Body of pancreas (tissue), 4 donors: ENCODE data around the gene TRMT61A. TPM values are rescaled to one million over a fixed set of nuclear protein-coding genes. Genes with fewer than 3 reads are reported as not detected.

Source experiments
- ATAC-seq: fragments of 150-250 bp; one replicate; pipeline ENCODE4 v1.9.1; 2016
- DNase-seq, 4 donors: peaks; one replicate each; pipeline ENCODE4 v3.0.0-alpha.2; 2019
- H3K27ac ChIP-seq, 4 donors: fragments of 200-600 bp; sonication (generic); 1 replicate in 3 of 4; 2 replicates in 1 of 4; pipeline versions ENCODE4 v1.5.1 to v1.6.1; 2016 to 2019; ENCODE audit warnings: mild to moderate bottlenecking in 1 of 4, mixed read lengths in 1 of 4, moderate library complexity in 1 of 4
- H3K27me3 ChIP-seq, 2 donors: fragments of 200-600 bp; sonication (generic); one replicate each; pipeline ENCODE4 v1.6.0; 2016; ENCODE audit warnings: mild to moderate bottlenecking in 1 of 2
- H3K36me3 ChIP-seq, 2 donors: fragments of 200-600 bp; sonication (generic); replicated peaks in 1 of 2; 2 replicates each; pipeline ENCODE4 v1.5.1; 2016; ENCODE audit warnings: low read depth in 2 of 2; ENCODE audit not compliant: insufficient read depth in 1 of 2
- H3K4me1 ChIP-seq: fragments of 200-600 bp; sonication (generic); one replicate; pipeline ENCODE4 v1.6.0; 2016
- H3K4me3 ChIP-seq, 2 donors: fragments of 200-600 bp; sonication (generic); 1 replicate in 1 of 2; 2 replicates in 1 of 2; pipeline ENCODE4 v1.5.1; 2016 to 2019
- H3K9me3 ChIP-seq, 3 donors: fragments of 200-600 bp; sonication (generic); 1 replicate in 2 of 3; 2 replicates in 1 of 3; pipeline ENCODE4 v1.5.1; 2016
- POLR2A ChIP-seq, 3 donors: fragments of 450-650 bp; IDR thresholded peaks; one replicate each; pipeline ENCODE4 v1.6.1; 2016; ENCODE audit warnings: antibody characterized with exemption in 3 of 3, mild to moderate bottlenecking in 2 of 3
- WGBS, 2 donors: methylation state at CpG; one replicate each; pipeline ENCODE4 v1.1.5; 2017; 5-methylcytosine and 5-hydroxymethylcytosine counted together
- intact Hi-C: fragments of 100-400 bp; cut with DNase I; formaldehyde crosslinking; loops from one replicate; pipeline ENCODE4 v1.15.1; 2023
- total RNA-seq, 2 donors: library from RNA; depleted of rRNA; stranded (reverse); fragments of >200 nt; gene quantifications; one replicate each; pipeline ENCODE4 v1.1.0, GENCODE V29; 2016
- TF ChIP-seq, protein P1 (sequence below), 7 experiments: fragments of 450-650 bp in 4 of 7; fragments of 200-600 bp in 3 of 7; sonication (generic) in 3 of 7; IDR thresholded peaks; one replicate each; pipeline ENCODE4 v1.5.1; 2016 to 2019; ENCODE audit warnings: antibody characterized with exemption in 7 of 7

The TRMT61A gene
- total RNA-seq, 2 donors from 2014 or later: 7.9 to 10.4 TPM

DNA sequence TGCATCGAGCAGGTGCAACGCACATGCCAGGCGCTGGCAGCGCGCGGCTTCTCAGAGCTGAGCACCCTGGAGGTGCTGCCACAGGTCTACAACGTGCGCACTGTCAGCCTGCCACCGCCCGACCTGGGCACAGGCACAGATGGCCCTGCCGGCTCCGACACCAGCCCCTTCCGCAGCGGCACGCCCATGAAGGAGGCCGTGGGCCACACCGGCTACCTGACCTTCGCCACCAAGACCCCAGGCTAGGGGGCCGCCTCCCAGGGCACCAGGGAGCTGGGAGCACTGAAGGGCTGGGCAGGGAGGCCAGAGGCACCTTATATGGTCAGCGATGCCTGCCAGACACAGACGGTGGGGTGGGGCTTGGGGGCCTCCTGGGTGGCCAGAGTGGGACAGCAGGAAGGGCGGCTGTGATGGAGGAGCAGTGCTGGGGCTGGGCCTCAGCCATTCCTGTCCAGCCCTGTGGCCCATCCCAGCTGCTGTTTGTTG, 5.6 kb downstream of the TRMT61A start:
- Histone ChIP-seq H3K27ac (no peak overlapping the region), H3K27me3 (no peaks in the 10 kb centered on the region), H3K4me3 (no peak overlapping the region), H3K9me3 (no peaks in the 10 kb centered on the region), H3K4me1 (peaks cover 33% of the 10 kb centered on the region), H3K36me3 (peaks cover 0 to 3% of the 10 kb centered on the region in 2 donors)
- no peak for ATAC-seq
- DNase-seq: no peak
- no peak for TF ChIP-seq POLR2A (IDR thresholded peaks at IDR 0.05)
- TF ChIP-seq, protein P1, sequence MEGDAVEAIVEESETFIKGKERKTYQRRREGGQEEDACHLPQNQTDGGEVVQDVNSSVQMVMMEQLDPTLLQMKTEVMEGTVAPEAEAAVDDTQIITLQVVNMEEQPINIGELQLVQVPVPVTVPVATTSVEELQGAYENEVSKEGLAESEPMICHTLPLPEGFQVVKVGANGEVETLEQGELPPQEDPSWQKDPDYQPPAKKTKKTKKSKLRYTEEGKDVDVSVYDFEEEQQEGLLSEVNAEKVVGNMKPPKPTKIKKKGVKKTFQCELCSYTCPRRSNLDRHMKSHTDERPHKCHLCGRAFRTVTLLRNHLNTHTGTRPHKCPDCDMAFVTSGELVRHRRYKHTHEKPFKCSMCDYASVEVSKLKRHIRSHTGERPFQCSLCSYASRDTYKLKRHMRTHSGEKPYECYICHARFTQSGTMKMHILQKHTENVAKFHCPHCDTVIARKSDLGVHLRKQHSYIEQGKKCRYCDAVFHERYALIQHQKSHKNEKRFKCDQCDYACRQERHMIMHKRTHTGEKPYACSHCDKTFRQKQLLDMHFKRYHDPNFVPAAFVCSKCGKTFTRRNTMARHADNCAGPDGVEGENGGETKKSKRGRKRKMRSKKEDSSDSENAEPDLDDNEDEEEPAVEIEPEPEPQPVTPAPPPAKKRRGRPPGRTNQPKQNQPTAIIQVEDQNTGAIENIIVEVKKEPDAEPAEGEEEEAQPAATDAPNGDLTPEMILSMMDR (IDR thresholded peaks at IDR 0.05): no peak
- intact Hi-C loops: no loop called here
- 83 to 91% methylated on average over 12 to 14 of the region's 22 CpGs for WGBS, 2 donors

DNA sequence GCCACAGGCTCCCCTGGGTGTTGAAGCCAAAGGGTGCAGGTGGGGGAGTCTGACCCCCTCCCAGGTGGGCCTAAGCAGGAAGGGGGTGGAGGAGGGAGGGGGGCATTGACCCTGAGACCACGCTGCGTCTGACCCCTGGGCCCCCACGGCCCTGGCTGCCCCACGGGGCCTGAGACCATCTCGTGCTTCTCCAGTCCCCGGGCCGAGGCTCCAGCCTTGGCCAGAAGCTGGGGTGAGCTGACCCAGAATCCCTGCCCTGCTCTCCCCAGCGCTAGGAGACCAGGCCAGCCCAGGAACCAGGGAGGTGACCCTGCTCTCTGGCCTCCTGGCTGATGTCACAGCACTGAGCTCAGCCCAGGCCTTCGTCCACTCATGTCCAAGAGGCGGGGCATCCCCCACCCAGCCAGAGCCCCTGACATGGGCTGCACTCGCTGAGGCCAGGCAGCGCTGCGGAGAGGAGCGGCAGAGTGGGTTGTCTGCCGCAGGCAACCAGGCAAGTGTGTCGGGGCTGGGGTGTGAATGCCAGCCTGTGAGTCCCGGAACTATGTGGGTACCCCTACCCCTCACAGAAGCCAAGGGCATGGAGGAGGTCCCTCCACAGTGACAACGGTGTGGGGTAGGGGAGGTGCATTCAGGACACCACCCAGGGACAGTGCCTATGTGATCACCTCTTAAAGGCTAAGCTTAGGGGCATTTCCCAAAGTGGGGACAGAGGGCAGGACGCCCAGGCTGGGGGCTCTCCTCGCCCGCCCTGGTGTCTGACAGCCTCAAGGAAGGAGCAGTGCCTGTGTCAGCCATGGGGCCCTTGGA, 6.3 kb downstream of the TRMT61A start:
- peaks cover 0 to 3% of the 10 kb centered on the region in 2 donors for H3K36me3 ChIP-seq
- WGBS, 2 donors: 83% methylated on average over 21 of the region's 21 CpGs; no CpG with 5 or more reads in 1 of the 2 donors
- H3K9me3 ChIP-seq: no peaks in the 10 kb centered on the region
- H3K27me3 ChIP-seq: no peaks in the 10 kb centered on the region
- H3K4me1 ChIP-seq: peaks cover 29% of the 10 kb centered on the region
- intact Hi-C loops: no loop called here
- H3K4me3 ChIP-seq: no peak overlapping the region
- no peak for ATAC-seq
- DNase-seq: no peak
- H3K27ac ChIP-seq: no peak overlapping the region
- TF ChIP-seq, protein P1 (IDR thresholded peaks at IDR 0.05): no peak
- TF ChIP-seq POLR2A (IDR thresholded peaks at IDR 0.05): no peak

DNA sequence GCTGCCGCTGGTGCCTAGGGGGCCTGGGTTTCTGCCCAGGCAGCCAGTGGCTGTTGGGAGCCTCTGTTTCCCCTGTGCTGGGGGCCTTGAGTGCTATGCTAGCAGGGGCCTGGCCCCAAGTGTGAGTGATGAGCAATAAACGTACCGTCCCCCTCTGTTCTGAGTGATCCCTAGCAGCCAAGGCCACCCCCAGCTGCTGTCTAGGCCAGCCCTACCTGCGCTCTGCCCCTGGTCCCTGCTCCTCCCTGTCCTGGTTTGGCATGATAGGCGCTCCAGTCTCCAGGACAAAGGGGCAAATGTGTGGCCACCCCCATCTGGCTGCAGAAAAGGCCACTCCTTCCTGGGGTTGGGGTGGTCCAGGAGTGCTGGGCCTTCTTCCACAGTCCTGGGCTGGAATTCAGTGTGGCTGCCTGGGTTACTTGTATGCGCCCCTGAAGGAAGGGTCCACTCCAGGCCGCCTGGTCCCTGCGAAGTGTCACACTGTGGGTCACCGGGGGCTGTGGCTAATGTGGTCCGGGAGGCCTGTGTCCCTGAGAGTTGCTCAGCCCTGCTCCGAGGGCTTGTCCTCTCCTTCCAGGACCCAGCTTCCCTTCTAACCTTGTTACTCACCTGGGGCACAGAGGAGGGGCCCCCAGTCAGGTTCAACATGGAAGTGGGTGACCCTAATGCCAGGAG, 7.0 kb downstream of the TRMT61A start:
- H3K27ac ChIP-seq: no peak overlapping the region
- no peaks in the 10 kb centered on the region for H3K9me3 ChIP-seq
- 78 to 84% methylated on average over 9 to 10 of the region's 11 CpGs for WGBS, 2 donors
- H3K4me3 ChIP-seq: no peak overlapping the region
- H3K36me3 ChIP-seq: peaks cover 0 to 3% of the 10 kb centered on the region in 2 donors
- TF ChIP-seq, protein P1 (IDR thresholded peaks at IDR 0.05): no peak
- no peak for ATAC-seq
- no peaks in the 10 kb centered on the region for H3K27me3 ChIP-seq
- no peak for DNase-seq
- intact Hi-C loops: no loop called here
- peaks cover 29% of the 10 kb centered on the region for H3K4me1 ChIP-seq

DNA sequence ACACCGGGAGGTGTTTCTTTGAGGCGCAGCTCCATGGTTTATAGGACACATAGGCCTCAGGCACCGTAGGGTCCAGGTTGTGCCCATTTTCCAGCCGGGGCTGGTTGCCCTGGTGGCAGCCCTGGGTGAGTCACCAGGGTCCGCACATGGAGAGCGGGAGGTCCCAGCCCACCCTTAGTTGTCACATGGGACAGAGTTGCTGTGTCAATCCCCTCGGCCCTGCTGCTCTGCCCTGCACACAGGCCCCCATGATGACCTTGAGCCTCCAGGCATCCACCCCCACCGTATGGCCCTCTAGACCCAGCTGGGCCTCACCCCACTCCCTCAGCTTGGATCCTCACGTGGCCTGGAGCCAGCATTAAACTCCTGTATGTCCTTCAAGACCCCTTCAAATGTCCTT, 7.7 kb downstream of the TRMT61A start:
- H3K27ac ChIP-seq: no peak overlapping the region
- no peak for DNase-seq
- H3K4me3 ChIP-seq: no peak overlapping the region
- intact Hi-C loops: no loop called here
- peaks cover 0 to 3% of the 10 kb centered on the region in 2 donors for H3K36me3 ChIP-seq
- no peak for ATAC-seq
- no peaks in the 10 kb centered on the region for H3K9me3 ChIP-seq
- H3K4me1 ChIP-seq: peaks cover 28% of the 10 kb centered on the region
- H3K27me3 ChIP-seq: no peaks in the 10 kb centered on the region
- WGBS, 2 donors: 81 to 84% methylated on average over 9 of the region's 9 CpGs
- TF ChIP-seq POLR2A (IDR thresholded peaks at IDR 0.05): no peak

DNA sequence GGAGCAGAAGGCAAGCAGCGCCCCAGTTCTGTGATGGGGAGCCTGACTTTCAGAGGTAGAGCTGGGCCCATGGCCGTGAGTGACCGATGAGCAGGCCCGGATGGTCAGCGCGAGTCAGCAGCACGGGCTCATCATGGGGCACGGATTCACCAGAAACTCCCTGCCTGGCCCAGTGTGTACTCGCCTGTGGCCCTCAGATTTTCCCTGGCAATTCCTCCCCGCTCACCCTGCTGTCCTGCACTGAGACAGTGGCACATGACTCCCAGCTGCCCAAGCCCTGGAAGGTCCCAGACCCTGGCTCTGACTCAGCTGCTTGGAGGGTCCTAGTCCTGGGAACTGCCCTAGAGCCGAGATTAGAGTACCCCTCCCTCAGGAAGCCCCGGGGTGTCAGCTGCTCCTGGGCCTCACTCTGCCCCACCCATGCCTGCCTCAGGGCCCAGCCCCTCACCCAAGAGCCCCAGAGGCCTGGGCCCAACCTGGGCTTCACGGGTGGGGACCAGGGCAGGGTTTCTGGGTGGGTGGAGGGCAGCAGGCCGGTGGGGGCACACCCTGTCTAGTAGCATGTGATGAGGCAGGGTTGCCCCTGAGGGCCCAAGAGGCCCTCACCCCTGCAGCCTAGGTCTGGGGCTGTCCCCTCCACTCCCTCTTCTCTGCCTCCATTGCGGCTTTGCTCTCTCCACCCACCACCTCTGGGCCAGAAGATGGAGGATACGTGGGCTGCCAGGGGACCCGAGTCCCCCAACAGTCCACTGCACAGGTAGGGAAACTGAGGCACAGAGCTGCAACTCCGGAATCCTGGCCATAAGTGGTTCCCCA, 8.4 kb downstream of the TRMT61A start:
- Histone ChIP-seq H3K36me3 (peaks cover 0 to 3% of the 10 kb centered on the region in 2 donors), H3K4me1 (peaks cover 35% of the 10 kb centered on the region), H3K27ac (no peak overlapping the region), H3K27me3 (no peaks in the 10 kb centered on the region), H3K4me3 (no peak overlapping the region), H3K9me3 (no peaks in the 10 kb centered on the region)
- no peak for ATAC-seq
- TF ChIP-seq, protein P1 (IDR thresholded peaks at IDR 0.05): no peak
- TF ChIP-seq POLR2A (IDR thresholded peaks at IDR 0.05): no peak
- intact Hi-C loops: no loop called here
- 48 to 63% methylated on average over 7 to 18 of the region's 18 CpGs for WGBS, 2 donors
- DNase-seq: no peak
